K562 (cell line): ENCODE data around the gene ANKRD61. TPM values are rescaled to one million over a fixed set of nuclear protein-coding genes. Genes with fewer than 3 reads are reported as not detected.

Source experiments
- ATAC-seq: fragments of 200-7000 bp; cut with Tn5 transposase; 3 replicates; pipeline ENCODE4 v1.9.1; 2020; ENCODE audit warnings: moderate library complexity
- BruUV-seq: library from RNA; stranded (reverse); fragments of 400-500 nt; replicated peaks from 2 replicates; lab custom pipeline; 2021; lab: Mats Ljungman, UMichigan
- CTCF ChIA-PET: fragments of 300-600 bp; formaldehyde crosslinking; extraction: SDS; loops from one replicate; lab custom pipeline; 2021; ENCODE audit warnings: low intra/inter-chr PET ratio; lab: Yijun Ruan, JAX
- POLR2A ChIA-PET: fragments of 300-600, 350-650 bp; sonication (Branson Sonifier 250); formaldehyde crosslinking; extraction: SDS; loops from one replicate; lab custom pipeline; 2021; ENCODE audit warnings: antibody characterized with exemption, inconsistent platforms; lab: Yijun Ruan, JAX
- DNase-seq, 4 experiments: peaks; one replicate each; pipeline versions ENCODE4 v3.0.0 to v3.0.0-alpha.2; 2011 to 2018; ENCODE audit warnings: low spot score in 3 of 4, mixed read lengths in 3 of 4; ENCODE audit errors: extremely low read depth in 1 of 4
- FAIRE-seq: peaks from 2 replicates; lab custom pipeline; 2011; peaks lifted over from hg19 to GRCh38; lab: Jason Lieb, UNC
- H2AFZ ChIP-seq: 2 replicates; pipeline ENCODE4 v1.6.0; 2011; ENCODE audit warnings: low read depth, low read length, control low read depth, inconsistent platforms
- H3K27ac ChIP-seq: fragments of 200-600 bp; 3 replicates; pipeline ENCODE4 v1.8.0; 2011; ENCODE audit warnings: low read depth, mild to moderate bottlenecking, control low read depth, inconsistent platforms, low read length, moderate library complexity, mixed read lengths; ENCODE audit errors: extremely low read depth
- H3K27me3 ChIP-seq, 2 experiments: fragments of 300-600 bp in 1 of 2; 2 replicates in 1 of 2; 3 replicates in 1 of 2; pipeline versions ENCODE4 v1.6.0 to v1.8.0; 2011; ENCODE audit warnings: inconsistent platforms in 2 of 2, low read length in 2 of 2, mild to moderate bottlenecking in 1 of 2, mixed read lengths in 1 of 2, moderate library complexity in 1 of 2; ENCODE audit not compliant: control insufficient read depth in 2 of 2, insufficient read depth in 2 of 2
- H3K36me3 ChIP-seq: fragments of 300-600 bp; 3 replicates; pipeline ENCODE4 v1.8.0; 2011; ENCODE audit warnings: mild to moderate bottlenecking, low read length, inconsistent platforms; ENCODE audit not compliant: control insufficient read depth, insufficient read depth
- H3K4me1 ChIP-seq, 2 experiments: fragments of 200-600 bp in 1 of 2; replicated peaks in 1 of 2; 2 replicates in 1 of 2; 3 replicates in 1 of 2; pipeline versions ENCODE4 v1.5.1 to v1.8.0; 2011; ENCODE audit warnings: inconsistent platforms in 2 of 2, low read length in 2 of 2, mild to moderate bottlenecking in 1 of 2, mixed read lengths in 1 of 2, moderate library complexity in 1 of 2; ENCODE audit not compliant: control insufficient read depth in 2 of 2, insufficient read depth in 2 of 2
- H3K4me2 ChIP-seq: 2 replicates; pipeline ENCODE4 v1.6.1; 2011; ENCODE audit warnings: low read length, control low read depth, inconsistent platforms, mixed read lengths; ENCODE audit not compliant: insufficient read depth
- H3K4me3 ChIP-seq: fragments of 200-600 bp; sonication (generic), shearing (Covaris generic); 2 replicates; pipeline ENCODE4 v1.5.1; 2016; ENCODE audit warnings: control low read depth, inconsistent platforms
- H3K79me2 ChIP-seq: fragments of 200-600 bp; 3 replicates; pipeline ENCODE4 v1.8.0; 2011; ENCODE audit warnings: low read length, inconsistent platforms; ENCODE audit not compliant: control insufficient read depth, insufficient read depth
- H3K9ac ChIP-seq, 2 experiments: 2 replicates each; pipeline versions ENCODE4 v1.6.0 to v1.6.1; 2011; ENCODE audit warnings: low read depth in 2 of 2, low read length in 2 of 2, control low read depth in 1 of 2, inconsistent platforms in 1 of 2, mild to moderate bottlenecking in 1 of 2, mixed read lengths in 1 of 2; ENCODE audit not compliant: insufficient read depth in 1 of 2
- H3K9me1 ChIP-seq: one replicate; pipeline ENCODE4 v1.6.0; 2011; ENCODE audit warnings: inconsistent platforms, mild to moderate bottlenecking, low read length, moderate library complexity; ENCODE audit not compliant: control insufficient read depth, insufficient read depth
- H3K9me3 ChIP-seq: replicated peaks from 2 replicates; pipeline ENCODE4 v1.5.1; 2011; ENCODE audit warnings: low read depth, low read length, inconsistent platforms; ENCODE audit not compliant: control insufficient read depth, insufficient read depth
- H4K20me1 ChIP-seq: replicated peaks from 2 replicates; pipeline ENCODE4 v1.6.1; 2011; ENCODE audit warnings: low read length, inconsistent platforms, mixed read lengths; ENCODE audit not compliant: control insufficient read depth, insufficient read depth
- ARID2 ChIP-seq: fragments of 450-650 bp; IDR thresholded peaks from 2 replicates; pipeline ENCODE4 v1.6.1; 2017; ENCODE audit warnings: antibody characterized with exemption, mild to moderate bottlenecking
- ATF7 ChIP-seq: fragments of 450-650 bp; IDR thresholded peaks from 2 replicates; pipeline ENCODE4 v1.7.1; 2014; ENCODE audit warnings: mild to moderate bottlenecking, moderate library complexity
- BDP1 ChIP-seq: IDR thresholded peaks from 3 replicates; pipeline ENCODE4 v1.6.1; 2011; ENCODE audit not compliant: insufficient read length, insufficient read depth
- CC2D1A ChIP-seq: fragments of 450-650 bp; IDR thresholded peaks from 2 replicates; pipeline ENCODE4 v1.6.1; 2017; ENCODE audit warnings: mild to moderate bottlenecking
- FOXA3 ChIP-seq, 2 experiments: fragments of 450-650 bp in 1 of 2; sonication (generic) in 1 of 2; formaldehyde crosslinking; IDR thresholded peaks in 1 of 2; conservative IDR thresholded peaks in 1 of 2; 2 replicates each; pipeline versions ENCODE4 v1.4.0 to v1.8.0; 2020 to 2022; ENCODE audit warnings: mild to moderate bottlenecking in 2 of 2, missing genetic modification reagents in 1 of 2
- GATA2 ChIP-seq: sonication (generic); formaldehyde crosslinking; IDR thresholded peaks from 2 replicates; pipeline ENCODE4 v1.4.0; 2020; ENCODE audit warnings: mild to moderate bottlenecking, missing genetic modification reagents
- HEY1 ChIP-seq: fragments of 250-450 bp; sonication (Bioruptor Pico); IDR thresholded peaks from 2 replicates; pipeline ENCODE4 v1.5.0; 2020; ENCODE audit warnings: mild to moderate bottlenecking, moderate library complexity, borderline replicate concordance
- HNRNPL ChIP-seq: fragments of 200-400 bp; formaldehyde crosslinking; IDR thresholded peaks from 2 replicates; pipeline ENCODE4 v1.6.1; 2017; ENCODE audit warnings: low read depth, mild to moderate bottlenecking, low read length
- MAFK ChIP-seq: IDR thresholded peaks from 2 replicates; pipeline ENCODE4 v1.6.1; 2011; ENCODE audit warnings: low read length, improper control_type of control experiment
- PTRF ChIP-seq: fragments of 450-650 bp; IDR thresholded peaks from 2 replicates; pipeline ENCODE4 v1.6.1; 2016; ENCODE audit warnings: mild to moderate bottlenecking, missing genetic modification characterization, missing compliant biosample characterization
- TAF15 ChIP-seq: fragments of 200-400 bp; formaldehyde crosslinking; IDR thresholded peaks from 2 replicates; pipeline ENCODE4 v1.6.1; 2017; ENCODE audit warnings: mild to moderate bottlenecking, low read depth, low read length, moderate library complexity
- ZNF589 ChIP-seq: fragments of 200-800 bp; sonication (Bioruptor generic); IDR thresholded peaks from 2 replicates; pipeline ENCODE4 v1.6.1; 2016; ENCODE audit warnings: low read depth, missing genetic modification characterization, missing compliant biosample characterization
- WGBS: fragments of 100-300 bp; shearing (Covaris generic); methylation state at CpG from one replicate; pipeline ENCODE4 v1.1.6; 2016; ENCODE audit warnings: low coverage, mixed read lengths; ENCODE audit not compliant: insufficient coverage; ENCODE audit errors: missing lambda C conversion rate; 5-methylcytosine and 5-hydroxymethylcytosine counted together
- in situ Hi-C: fragments of 300-500 bp; cut with MboI; formaldehyde crosslinking; loops from 4 replicates; pipeline ENCODE4 v1.15.0; 2018; ENCODE audit warnings: inconsistent platforms, mixed read lengths
- intact Hi-C: fragments of 100-400 bp; cut with micrococcal nuclease; formaldehyde crosslinking; loops from 2 replicates; pipeline ENCODE4 v1.14.2; 2022
- polyA plus RNA-seq, 8 experiments: library from polyadenylated mRNA; depleted of rRNA in 4 of 8; stranded (reverse) in 5 of 8; unstranded in 3 of 8; fragments of >200 nt; fragmentation: Nextera tagmentation in 2 of 8; fragmentation: Illumina TruSeq in 1 of 8; extraction: Ambion mirVana in 2 of 8; extraction: Trizol in 1 of 8; gene quantifications; 2 replicates each; pipeline versions ENCODE4 v1.2.1 to v1.2.3, GENCODE V29; 2011 to 2014; ENCODE audit warnings: inconsistent platforms in 1 of 8, missing spikeins in 1 of 8
- total RNA-seq, 7 experiments: library from RNA; depleted of rRNA in 6 of 7; stranded (reverse); fragments of >200 nt in 6 of 7; fragmentation: Illumina TruSeq in 2 of 7; extraction: Trizol in 2 of 7; gene quantifications; 2 replicates each; pipeline versions ENCODE4 v1.2.1 to v1.2.3, GENCODE V29; 2011 to 2021; ENCODE audit warnings: low replicate concordance in 1 of 7
- TF ChIP-seq, protein P1 (sequence below): fragments of 450-650 bp; IDR thresholded peaks from 2 replicates; pipeline ENCODE4 v1.6.1; 2016
- TF ChIP-seq, protein P2 (sequence below), 2 experiments: fragments of 450-650 bp; IDR thresholded peaks; 2 replicates each; pipeline ENCODE4 v1.6.1; 2016; ENCODE audit warnings: mild to moderate bottlenecking in 2 of 2, borderline replicate concordance in 1 of 2, low read depth in 1 of 2, moderate library complexity in 1 of 2

ANKRD61 gene
- total and polyA plus RNA-seq, 9 of the 15 experiments (the other 6 are each of a cell fraction or from before 2014, with no cell fraction given) = 0.08 to 0.11 (median 0.09) TPM; not detected in 5

DNA sequence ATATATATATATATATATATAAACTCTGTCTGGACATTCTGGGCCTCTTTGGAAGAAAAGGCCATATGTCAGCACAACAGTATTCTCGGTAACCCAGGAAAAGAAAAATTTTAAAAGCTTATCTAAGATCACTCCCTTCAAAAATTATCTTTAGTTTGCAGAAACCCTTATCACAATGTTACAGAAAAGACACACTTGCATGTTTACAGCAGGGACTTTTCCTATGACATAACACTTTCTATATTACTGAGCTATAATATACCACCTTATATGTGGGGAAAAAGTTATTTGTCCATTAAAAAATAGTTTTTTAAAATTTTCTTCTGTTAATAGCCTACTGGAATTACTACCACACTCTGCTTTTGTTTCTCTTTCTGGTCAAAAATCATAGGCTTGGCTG, 25.4 kb downstream of the ANKRD61 start:
- H3K9me1 ChIP-seq = no peaks in the 10 kb centered on the region
- peak overlapping the region; percentile 94 for H3K27ac ChIP-seq
- H3K4me2 ChIP-seq = peak overlapping the region; percentile 87
- 0% methylated on average over 1 of the region's 1 CpG for WGBS
- peaks cover 64% of the 10 kb centered on the region for H3K79me2 ChIP-seq
- FAIRE-seq = no peak
- in situ Hi-C loops = no loop called here
- intact Hi-C loops = loop anchor here (1.0 to 2.0 kb wide), 2 partner anchors 32 to 48 kb away; partner anchors contain the start of genes AIMP2 and PMS2
- H4K20me1 ChIP-seq = peaks cover 8% of the 10 kb centered on the region; the same call in 1 of the 2 replicates
- peaks cover 6 to 21% of the 10 kb centered on the region in 2 experiments; a peak in 4 of 5 replicates for H3K4me1 ChIP-seq
- peak; percentile 22 to 78 (median 51) for DNase-seq
- ChIA-PET POLR2A (interaction anchor here (0.6 to 2.0 kb wide), 14 partner anchors 9 to 103 kb away, joined by 3 to 20 read pairs (median 4); partner anchors contain the start of genes AIMP2, ANKRD61 and PMS2), CTCF (no interaction called here)
- no peaks in the 10 kb centered on the region for H3K9me3 ChIP-seq
- peaks cover 32% of the 10 kb centered on the region for H3K36me3 ChIP-seq
- H3K9ac ChIP-seq = peak overlapping the region; percentile 68 to 89; a peak in 3 of 4 replicates
- peak overlapping the region; percentile 86 for H3K4me3 ChIP-seq
- H3K27me3 ChIP-seq = no peaks in the 10 kb centered on the region
- no TSS peak for BruUV-seq
- H2AFZ ChIP-seq = no peak overlapping the region
- ATAC-seq = peak; percentile 53
- TF ChIP-seq FOXA3 (CRISPR knock-in tag; conservative IDR thresholded peaks at IDR 0.05 in 1 of 2, IDR thresholded peaks at IDR 0.05 in 1 of 2) (peak in 1 of 2 experiments; percentile 87; a peak in 2 of 4 replicates), ATF7 (peak; percentile 88), MAFK (peak; percentile 59; the same call in 1 of the 2 replicates), GATA2 (CRISPR knock-in tag) (peak; percentile 74), HNRNPL (no peak), BDP1 (no peak), HEY1 (peak; percentile 64; the same call in 1 of the 2 replicates), TAF15 (no peak), ZNF589 (CRISPR knock-in tag) (peak; percentile 83), CC2D1A (peak; percentile 67; the same call in 1 of the 2 replicates), PTRF (tag) (no peak), ARID2 (no peak)
- TF ChIP-seq, protein P1, sequence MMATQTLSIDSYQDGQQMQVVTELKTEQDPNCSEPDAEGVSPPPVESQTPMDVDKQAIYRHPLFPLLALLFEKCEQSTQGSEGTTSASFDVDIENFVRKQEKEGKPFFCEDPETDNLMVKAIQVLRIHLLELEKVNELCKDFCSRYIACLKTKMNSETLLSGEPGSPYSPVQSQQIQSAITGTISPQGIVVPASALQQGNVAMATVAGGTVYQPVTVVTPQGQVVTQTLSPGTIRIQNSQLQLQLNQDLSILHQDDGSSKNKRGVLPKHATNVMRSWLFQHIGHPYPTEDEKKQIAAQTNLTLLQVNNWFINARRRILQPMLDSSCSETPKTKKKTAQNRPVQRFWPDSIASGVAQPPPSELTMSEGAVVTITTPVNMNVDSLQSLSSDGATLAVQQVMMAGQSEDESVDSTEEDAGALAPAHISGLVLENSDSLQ = 0 out of 2 replicates have a peak, but pooled peaks have one; percentile 24
- TF ChIP-seq, protein P2, sequence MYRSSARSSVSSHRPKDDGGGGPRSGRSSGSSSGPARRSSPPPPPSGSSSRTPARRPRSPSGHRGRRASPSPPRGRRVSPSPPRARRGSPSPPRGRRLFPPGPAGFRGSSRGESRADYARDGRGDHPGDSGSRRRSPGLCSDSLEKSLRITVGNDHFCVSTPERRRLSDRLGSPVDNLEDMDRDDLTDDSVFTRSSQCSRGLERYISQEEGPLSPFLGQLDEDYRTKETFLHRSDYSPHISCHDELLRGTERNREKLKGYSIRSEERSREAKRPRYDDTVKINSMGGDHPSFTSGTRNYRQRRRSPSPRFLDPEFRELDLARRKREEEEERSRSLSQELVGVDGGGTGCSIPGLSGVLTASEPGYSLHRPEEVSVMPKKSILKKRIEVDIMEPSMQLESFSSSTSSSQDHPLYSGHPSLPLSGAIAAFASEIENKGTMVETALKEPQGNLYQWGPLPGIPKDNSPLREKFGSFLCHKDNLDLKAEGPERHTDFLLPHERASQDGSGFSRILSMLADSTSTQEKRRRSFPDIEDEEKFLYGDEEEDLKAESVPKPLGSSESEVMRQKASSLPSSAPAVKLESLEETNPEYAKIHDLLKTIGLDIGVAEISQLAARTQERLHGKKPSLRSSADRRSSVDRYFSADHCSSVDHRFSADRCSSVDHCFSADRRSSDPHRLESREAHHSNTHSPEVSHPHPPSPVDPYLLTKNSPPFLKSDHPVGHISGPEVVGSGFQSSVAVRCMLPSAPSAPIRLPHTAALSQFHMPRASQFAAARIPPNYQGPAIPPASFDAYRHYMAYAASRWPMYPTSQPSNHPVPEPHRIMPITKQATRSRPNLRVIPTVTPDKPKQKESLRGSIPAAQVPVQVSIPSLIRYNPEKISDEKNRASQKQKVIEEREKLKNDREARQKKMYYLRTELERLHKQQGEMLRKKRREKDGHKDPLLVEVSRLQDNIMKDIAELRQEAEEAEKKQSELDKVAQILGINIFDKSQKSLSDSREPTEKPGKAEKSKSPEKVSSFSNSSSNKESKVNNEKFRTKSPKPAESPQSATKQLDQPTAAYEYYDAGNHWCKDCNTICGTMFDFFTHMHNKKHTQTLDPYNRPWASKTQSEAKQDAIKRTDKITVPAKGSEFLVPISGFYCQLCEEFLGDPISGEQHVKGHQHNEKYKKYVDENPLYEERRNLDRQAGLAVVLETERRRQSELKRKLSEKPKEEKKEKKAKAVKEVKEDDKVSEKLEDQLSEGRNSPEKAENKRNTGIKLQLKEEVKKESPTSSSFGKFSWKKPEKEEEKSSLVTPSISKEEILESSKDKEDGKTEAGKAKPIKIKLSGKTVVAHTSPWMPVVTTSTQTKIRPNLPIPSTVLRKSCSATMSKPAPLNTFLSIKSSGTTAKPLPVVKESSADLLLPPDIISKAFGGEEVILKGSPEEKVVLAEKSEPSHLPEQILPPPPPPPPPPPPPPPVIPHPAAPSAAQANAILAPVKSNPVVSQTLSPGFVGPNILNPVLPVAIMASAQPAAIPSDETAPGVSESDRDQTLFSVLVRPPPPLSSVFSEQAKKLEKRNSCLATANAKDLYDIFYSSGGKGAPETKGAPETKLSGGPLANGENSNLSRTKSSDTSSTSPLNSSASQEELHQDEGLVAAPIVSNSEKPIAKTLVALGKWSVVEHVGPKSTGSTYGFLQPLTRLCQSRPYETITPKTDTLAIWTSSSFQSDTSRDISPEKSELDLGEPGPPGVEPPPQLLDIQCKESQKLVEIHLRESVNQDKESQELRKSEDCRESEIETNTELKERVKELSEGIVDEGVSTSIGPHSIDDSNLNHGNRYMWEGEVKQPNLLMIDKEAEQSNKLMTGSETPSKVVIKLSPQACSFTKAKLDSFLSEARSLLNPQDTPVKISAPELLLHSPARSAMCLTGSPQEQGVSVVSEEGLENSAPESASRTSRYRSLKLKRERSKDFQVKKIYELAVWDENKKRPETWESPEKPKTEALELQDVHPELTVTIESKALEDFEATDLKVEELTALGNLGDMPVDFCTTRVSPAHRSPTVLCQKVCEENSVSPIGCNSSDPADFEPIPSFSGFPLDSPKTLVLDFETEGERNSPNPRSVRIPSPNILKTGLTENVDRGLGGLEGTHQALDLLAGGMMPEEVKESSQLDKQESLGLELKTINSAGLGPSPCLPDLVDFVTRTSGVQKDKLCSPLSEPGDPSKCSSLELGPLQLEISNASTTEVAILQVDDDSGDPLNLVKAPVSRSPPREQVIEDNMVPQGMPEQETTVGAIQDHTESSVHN (IDR thresholded peaks at IDR 0.05; ENCODE audit: borderline replicate concordance in 1 of 2, low read depth in 1 of 2) = peak in 1 of 2 experiments; percentile 32; a peak in 1 of 4 replicates
